Testis (tissue), 3 donors: Measurements from ENCODE around the gene HIRIP3. TPM values are rescaled to one million over a fixed set of nuclear protein-coding genes. Genes with fewer than 3 reads are reported as not detected.
A peak's percentile ranks its signal among the peaks of the same experiment; 100 is the strongest.

Experiments
- DNase-seq: peaks from one replicate; pipeline ENCODE4 v3.0.0-alpha.2; 2019
- H3K27ac ChIP-seq, 2 donors: fragments of 200-600 bp; sonication (generic); one replicate each; pipeline ENCODE4 v1.5.1; 2019
- H3K27me3 ChIP-seq: fragments of 200-600 bp; sonication (generic); one replicate; pipeline ENCODE4 v1.5.1; 2019
- H3K36me3 ChIP-seq: fragments of 200-600 bp; sonication (generic); one replicate; pipeline ENCODE4 v1.5.1; 2017; ENCODE audit warnings: low read depth; ENCODE audit errors: missing control alignments
- H3K4me1 ChIP-seq: fragments of 200-600 bp; sonication (generic); one replicate; pipeline ENCODE4 v1.5.1; 2019
- H3K4me3 ChIP-seq, 2 donors: fragments of 200-600 bp; sonication (generic); one replicate each; pipeline ENCODE4 v1.5.1; 2017 to 2019
- H3K9me3 ChIP-seq: fragments of 200-600 bp; sonication (generic); one replicate; pipeline ENCODE4 v1.5.1; 2017
- CTCF ChIP-seq, 3 experiments: fragments of 450-650 bp in 2 of 3; fragments of 200-600 bp in 1 of 3; sonication (generic) in 1 of 3; IDR thresholded peaks; one replicate each; pipeline ENCODE4 v1.5.1; 2016 to 2019; ENCODE audit warnings: antibody characterized with exemption in 3 of 3, mild to moderate bottlenecking in 2 of 3, moderate library complexity in 1 of 3
- POLR2A ChIP-seq: fragments of 450-650 bp; IDR thresholded peaks from one replicate; pipeline ENCODE4 v1.6.1; 2017; ENCODE audit warnings: antibody characterized with exemption, mild to moderate bottlenecking, moderate library complexity
- WGBS, 2 donors: methylation state at CpG; one replicate each; pipeline ENCODE4 v1.1.5; 2018; 5-methylcytosine and 5-hydroxymethylcytosine counted together
- intact Hi-C: fragments of 100-400 bp; cut with DNase I; formaldehyde crosslinking; loops from one replicate; pipeline ENCODE4 v1.15.1; 2023; ENCODE audit warnings: low total_unique reads
- polyA plus RNA-seq: library from polyadenylated mRNA; stranded (reverse); fragments of 350-450 nt; fragmentation: Illumina TruSeq; extraction: RNeasy Lipid Tissue Mini Kit (QIAGEN cat#74804); gene quantifications from one replicate; pipeline ENCODE4 v1.2.3, GENCODE V29; 2014; ENCODE audit warnings: low read depth, low replicate concordance; ENCODE audit not compliant: insufficient read depth
- total RNA-seq, 2 donors: library from RNA; depleted of rRNA; stranded (reverse); fragments of >200 nt; gene quantifications; one replicate each; pipeline ENCODE4 v1.2.3, GENCODE V29; 2016

HIRIP3 gene
- total and polyA plus RNA-seq, 3 donors from 2014 or later, result 32.1 to 57.3 (median 40.2) TPM

DNA sequence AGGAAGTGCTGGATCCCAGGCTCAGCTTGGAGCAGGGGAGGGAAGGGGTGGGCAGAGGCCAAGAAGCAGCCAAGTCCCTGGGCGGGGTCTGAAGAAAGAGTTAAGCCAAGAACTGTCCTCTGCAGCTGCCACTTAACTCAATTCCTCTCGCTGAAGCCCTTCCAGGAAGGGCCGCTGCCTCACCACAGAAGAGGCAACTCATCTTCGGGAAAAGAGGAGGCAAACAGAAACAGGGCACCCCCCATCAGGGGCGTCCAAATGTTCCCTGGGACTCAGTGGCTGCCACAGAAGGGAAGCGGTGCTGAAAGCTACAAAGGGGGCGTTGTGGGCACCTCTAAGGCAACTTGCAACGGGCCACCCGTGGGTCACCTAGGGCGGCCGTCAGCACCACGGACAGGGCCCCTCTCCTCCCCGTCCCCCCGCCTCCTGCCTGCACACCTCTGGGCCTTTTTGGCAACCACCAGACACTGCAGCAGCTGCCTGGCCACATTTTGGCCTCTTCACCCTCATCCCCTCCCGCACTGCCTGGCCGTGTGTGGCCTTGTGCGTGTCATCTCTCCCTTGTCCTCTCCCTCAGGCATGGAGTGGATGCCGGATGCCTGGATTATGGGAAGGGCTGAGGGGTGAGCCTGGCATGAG is 33.1 kb upstream of the HIRIP3 start:
- Histone ChIP-seq H3K36me3 (no peaks in the 10 kb centered on the region), H3K4me1 (peaks cover 9% of the 10 kb centered on the region), H3K27me3 (no peaks in the 10 kb centered on the region), H3K9me3 (no peaks in the 10 kb centered on the region), H3K27ac (no peak overlapping the region), H3K4me3 (no peak overlapping the region)
- WGBS, 2 donors, result 34 to 60% methylated on average over 17 to 18 of the region's 18 CpGs
- TF ChIP-seq POLR2A (no peak), CTCF (IDR thresholded peaks at IDR 0.05) (no peak)
- peak; percentile 37 for DNase-seq
- intact Hi-C loops, result loop anchor here (10.0 kb wide), 1 partner anchor 334 kb away; no protein-coding TSS in a partner anchor

GRCh38 chr16:30027588-30028437 is 32.4 kb upstream of the HIRIP3 start:
- TF ChIP-seq CTCF (IDR thresholded peaks at IDR 0.05) (no peak), POLR2A (no peak)
- Histone ChIP-seq H3K4me1 (peaks cover 9% of the 10 kb centered on the region), H3K9me3 (no peaks in the 10 kb centered on the region), H3K4me3 (no peak overlapping the region), H3K27me3 (no peaks in the 10 kb centered on the region), H3K36me3 (no peaks in the 10 kb centered on the region), H3K27ac (no peak overlapping the region)
- intact Hi-C loops, result loop anchor here (10.0 kb wide), 1 partner anchor 333 kb away; no protein-coding TSS in a partner anchor
- 42 to 49% methylated on average over 12 to 13 of the region's 13 CpGs for WGBS, 2 donors
- no peak for DNase-seq

DNA sequence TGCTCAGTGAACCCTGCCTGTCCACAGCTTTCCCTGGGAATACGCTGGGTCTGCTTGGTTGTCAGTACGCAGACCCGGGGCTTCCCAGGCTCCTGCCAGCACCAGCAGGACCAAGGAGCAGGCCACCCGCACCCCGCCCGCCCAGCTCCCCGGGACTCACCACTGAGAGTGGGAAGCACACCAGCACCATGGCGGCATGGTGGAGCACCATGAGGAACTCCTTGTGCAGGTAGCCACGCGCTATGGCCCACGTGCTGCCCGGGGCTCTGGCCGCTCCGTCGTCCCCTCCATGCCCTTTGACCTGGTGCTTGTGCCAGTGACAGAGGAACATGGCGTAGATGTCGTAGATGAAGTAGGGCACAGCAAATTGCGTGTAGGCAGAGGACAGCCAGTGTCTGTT is 31.0 kb upstream of the HIRIP3 start:
- intact Hi-C loops, result loop anchor here (10.0 kb wide), 1 partner anchor 332 kb away; no protein-coding TSS in a partner anchor
- H3K9me3 ChIP-seq, result no peaks in the 10 kb centered on the region

GRCh38 chr16:30025574-30025973 is 30.2 kb upstream of the HIRIP3 start:
- intact Hi-C loops, result loop anchor here (10.0 kb wide), 1 partner anchor 331 kb away; no protein-coding TSS in a partner anchor
- TF ChIP-seq POLR2A (no peak), CTCF (IDR thresholded peaks at IDR 0.05) (no peak)
- Histone ChIP-seq H3K27me3 (no peaks in the 10 kb centered on the region), H3K9me3 (no peaks in the 10 kb centered on the region), H3K4me1 (peaks cover 5% of the 10 kb centered on the region), H3K36me3 (no peaks in the 10 kb centered on the region), H3K27ac (no peak overlapping the region), H3K4me3 (no peak overlapping the region)
- no peak for DNase-seq
- 56 to 95% methylated on average over 2 to 7 of the region's 7 CpGs for WGBS, 2 donors

More for the DNA sequence above, 31.0 kb upstream of the HIRIP3 start:
- H3K4me1 ChIP-seq, result peaks cover 9% of the 10 kb centered on the region
- TF ChIP-seq POLR2A (no peak), CTCF (IDR thresholded peaks at IDR 0.05) (no peak)
- H3K27me3 ChIP-seq, result no peaks in the 10 kb centered on the region
- 79 to 90% methylated on average over 11 to 18 of the region's 18 CpGs for WGBS, 2 donors
- H3K27ac ChIP-seq, result no peak overlapping the region
- H3K36me3 ChIP-seq, result no peaks in the 10 kb centered on the region
- no peak for DNase-seq
- no peak overlapping the region for H3K4me3 ChIP-seq
